ENCODE measurements around the gene ICAM5. TPM values are rescaled to one million over a fixed set of nuclear protein-coding genes. Genes with fewer than 3 reads are reported as not detected.

The ICAM5 gene
- total RNA-seq, 1 donor: not detected

DNA sequence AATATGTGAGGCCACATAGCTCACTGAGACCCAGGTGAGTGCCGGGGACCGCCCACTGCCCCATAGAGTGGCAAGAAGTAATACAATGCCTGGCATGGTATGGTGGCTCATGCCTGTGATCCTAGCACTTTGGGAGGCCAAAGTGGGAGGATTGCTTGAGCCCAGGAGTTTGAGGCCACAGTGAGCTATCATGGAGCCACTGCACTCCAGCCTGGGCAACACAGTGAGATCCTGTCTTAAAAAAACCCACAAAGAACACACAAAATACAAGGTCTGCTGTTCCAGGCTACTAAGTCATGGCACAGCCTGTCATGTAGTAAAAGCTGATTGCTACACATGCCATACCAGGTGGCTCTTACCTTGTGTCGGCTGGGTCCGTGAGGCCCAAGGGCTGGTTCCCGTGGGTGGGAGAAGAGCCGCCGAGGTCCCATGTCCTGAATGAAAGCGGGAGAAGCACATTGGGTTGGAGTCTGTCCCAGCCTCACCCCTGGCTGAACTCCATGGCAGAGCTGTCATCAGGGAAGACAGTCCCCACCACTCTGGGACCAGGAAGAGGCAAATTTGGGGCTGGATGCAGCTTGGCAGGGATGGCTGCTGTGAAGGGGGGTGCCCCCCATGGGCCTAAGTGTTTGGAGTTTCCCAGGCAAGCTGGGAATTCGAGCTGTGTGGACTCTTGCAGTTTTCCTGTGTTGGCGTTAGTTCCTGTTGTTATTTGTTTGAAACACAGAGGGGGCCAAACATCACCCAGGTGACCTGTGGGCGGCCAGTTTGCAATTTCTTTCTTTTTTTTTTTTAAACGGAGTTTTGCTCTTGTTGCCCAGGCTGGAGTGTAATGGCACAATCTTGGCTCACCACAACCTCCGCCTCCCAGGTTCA, 29.3 kb downstream of the ICAM5 start:
- H4K20me1 ChIP-seq (ENCODE audit: insufficient read depth, low read length): peaks cover 2% of the 10 kb centered on the region
- H3K4me1 ChIP-seq (ENCODE audit: insufficient read depth, low read length): no peaks in the 10 kb centered on the region
- TF ChIP-seq, protein P1, sequence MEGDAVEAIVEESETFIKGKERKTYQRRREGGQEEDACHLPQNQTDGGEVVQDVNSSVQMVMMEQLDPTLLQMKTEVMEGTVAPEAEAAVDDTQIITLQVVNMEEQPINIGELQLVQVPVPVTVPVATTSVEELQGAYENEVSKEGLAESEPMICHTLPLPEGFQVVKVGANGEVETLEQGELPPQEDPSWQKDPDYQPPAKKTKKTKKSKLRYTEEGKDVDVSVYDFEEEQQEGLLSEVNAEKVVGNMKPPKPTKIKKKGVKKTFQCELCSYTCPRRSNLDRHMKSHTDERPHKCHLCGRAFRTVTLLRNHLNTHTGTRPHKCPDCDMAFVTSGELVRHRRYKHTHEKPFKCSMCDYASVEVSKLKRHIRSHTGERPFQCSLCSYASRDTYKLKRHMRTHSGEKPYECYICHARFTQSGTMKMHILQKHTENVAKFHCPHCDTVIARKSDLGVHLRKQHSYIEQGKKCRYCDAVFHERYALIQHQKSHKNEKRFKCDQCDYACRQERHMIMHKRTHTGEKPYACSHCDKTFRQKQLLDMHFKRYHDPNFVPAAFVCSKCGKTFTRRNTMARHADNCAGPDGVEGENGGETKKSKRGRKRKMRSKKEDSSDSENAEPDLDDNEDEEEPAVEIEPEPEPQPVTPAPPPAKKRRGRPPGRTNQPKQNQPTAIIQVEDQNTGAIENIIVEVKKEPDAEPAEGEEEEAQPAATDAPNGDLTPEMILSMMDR (IDR thresholded peaks at IDR 0.05; ENCODE audit: extremely low read depth, low read depth, low read length): no peak
- H3K27me3 ChIP-seq (ENCODE audit: insufficient read depth, low read length): no peaks in the 10 kb centered on the region
- peaks cover 49% of the 10 kb centered on the region for H3K36me3 ChIP-seq (ENCODE audit: insufficient read depth, low read length)
- H3K4me2 ChIP-seq (ENCODE audit: insufficient read depth, low read length): no peak overlapping the region
- H3K27ac ChIP-seq (ENCODE audit: low read depth, low read length): no peak overlapping the region
- H2AFZ ChIP-seq (ENCODE audit: low read length): no peak overlapping the region
- no peak overlapping the region for H3K4me3 ChIP-seq (ENCODE audit: insufficient read depth, low read length)
- DNase-seq (ENCODE audit: insufficient read length, low spot score, missing footprints): peak; percentile 18
- H3K79me2 ChIP-seq (ENCODE audit: insufficient read depth, low read length): peaks cover 14% of the 10 kb centered on the region
- H3K9me3 ChIP-seq (ENCODE audit: low read depth, low read length): no peaks in the 10 kb centered on the region

DNA sequence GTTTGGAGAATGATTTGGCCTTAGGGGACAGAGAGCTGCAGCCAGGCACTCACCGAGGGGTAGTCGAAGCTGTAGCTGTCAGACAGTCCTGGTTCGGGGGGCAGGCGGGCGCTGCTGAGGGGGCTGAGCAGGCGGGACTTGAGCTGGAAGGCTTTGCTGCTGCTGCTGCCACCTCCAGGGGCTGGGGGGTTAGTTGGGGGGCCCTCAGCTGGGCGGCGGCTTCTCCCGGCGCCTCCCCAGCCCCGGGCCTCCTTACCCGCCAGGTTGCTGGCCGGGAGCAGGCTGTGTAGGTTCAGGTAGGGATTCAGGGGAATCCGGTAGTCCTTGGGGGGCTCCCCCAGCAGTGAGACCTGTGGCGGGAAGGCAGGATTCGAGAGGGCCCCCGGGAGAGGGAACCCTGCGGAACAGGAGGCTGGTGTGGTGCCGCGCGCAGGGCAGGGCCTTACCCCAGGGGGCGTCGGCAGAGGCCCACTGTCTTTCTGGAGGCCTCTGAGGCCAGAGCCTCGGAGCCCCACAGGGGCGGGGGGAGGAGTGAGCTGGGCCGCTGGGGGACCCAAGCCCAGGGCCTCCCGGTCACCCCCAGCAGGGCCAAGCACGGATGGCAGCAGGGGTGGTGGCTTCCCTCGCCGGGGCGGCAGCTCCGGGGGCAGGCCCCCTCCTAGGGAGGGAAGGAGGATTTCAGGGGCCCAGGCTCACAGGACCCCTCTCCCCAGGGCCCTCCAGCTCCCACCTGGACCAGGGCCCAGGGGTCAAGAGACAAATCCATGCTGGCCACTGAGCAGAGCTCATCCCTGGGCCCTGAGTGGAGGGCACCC, 31.1 kb downstream of the ICAM5 start:
- TF ChIP-seq, protein P1 (IDR thresholded peaks at IDR 0.05; ENCODE audit: extremely low read depth, low read depth, low read length): no peak
- H3K4me2 ChIP-seq (ENCODE audit: insufficient read depth, low read length): no peak overlapping the region
- no peaks in the 10 kb centered on the region for H3K79me2 ChIP-seq (ENCODE audit: insufficient read depth, low read length)
- H3K4me1 ChIP-seq (ENCODE audit: insufficient read depth, low read length): no peaks in the 10 kb centered on the region
- H4K20me1 ChIP-seq (ENCODE audit: insufficient read depth, low read length): peaks cover 2% of the 10 kb centered on the region
- no peak overlapping the region for H3K4me3 ChIP-seq (ENCODE audit: insufficient read depth, low read length)
- no peaks in the 10 kb centered on the region for H3K9me3 ChIP-seq (ENCODE audit: low read depth, low read length)
- H3K36me3 ChIP-seq (ENCODE audit: insufficient read depth, low read length): peaks cover 62% of the 10 kb centered on the region
- no peak overlapping the region for H2AFZ ChIP-seq (ENCODE audit: low read length)
- no peak overlapping the region for H3K27ac ChIP-seq (ENCODE audit: low read depth, low read length)
- no peaks in the 10 kb centered on the region for H3K27me3 ChIP-seq (ENCODE audit: insufficient read depth, low read length)
- DNase-seq (ENCODE audit: insufficient read length, low spot score, missing footprints): peak; percentile 71

DNA sequence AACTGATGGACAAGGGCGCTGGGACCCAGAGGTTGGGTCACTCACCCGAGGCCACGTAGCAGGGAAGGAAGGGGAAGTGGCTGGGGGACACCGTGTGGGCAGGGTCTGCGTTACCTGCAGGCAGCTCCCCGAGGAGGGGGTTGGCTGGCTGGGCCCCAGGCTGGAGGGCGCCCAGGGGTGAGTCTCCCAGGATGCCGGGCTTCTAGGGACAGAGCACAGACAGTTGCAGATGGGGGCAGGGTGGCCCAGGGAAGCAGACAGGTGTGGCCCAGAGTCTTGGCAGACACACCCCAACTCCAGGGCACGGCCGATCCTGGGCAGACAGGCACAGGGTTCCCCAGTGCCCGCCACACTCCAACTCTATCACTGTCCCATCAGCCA, 31.7 kb downstream of the ICAM5 start:
- H3K27ac ChIP-seq (ENCODE audit: low read depth, low read length): no peak overlapping the region
- peaks cover 67% of the 10 kb centered on the region for H3K36me3 ChIP-seq (ENCODE audit: insufficient read depth, low read length)
- TF ChIP-seq, protein P1 (IDR thresholded peaks at IDR 0.05; ENCODE audit: extremely low read depth, low read depth, low read length): no peak
- DNase-seq (ENCODE audit: insufficient read length, low spot score, missing footprints): peak; percentile 46
- H3K79me2 ChIP-seq (ENCODE audit: insufficient read depth, low read length): no peaks in the 10 kb centered on the region
- H4K20me1 ChIP-seq (ENCODE audit: insufficient read depth, low read length): peaks cover 2% of the 10 kb centered on the region
- H3K4me3 ChIP-seq (ENCODE audit: insufficient read depth, low read length): no peak overlapping the region
- H3K9me3 ChIP-seq (ENCODE audit: low read depth, low read length): no peaks in the 10 kb centered on the region
- no peak overlapping the region for H3K4me2 ChIP-seq (ENCODE audit: insufficient read depth, low read length)
- H3K27me3 ChIP-seq (ENCODE audit: insufficient read depth, low read length): no peaks in the 10 kb centered on the region
- no peaks in the 10 kb centered on the region for H3K4me1 ChIP-seq (ENCODE audit: insufficient read depth, low read length)
- no peak overlapping the region for H2AFZ ChIP-seq (ENCODE audit: low read length)
